Measurements from ENCODE around the gene VTI1A.
"Not testable (repeated sequence)": the region's sequence is repeated elsewhere in the genome, so short reads cannot be mapped to it uniquely, and the experiment has no call there.

The VTI1A gene

DNA sequence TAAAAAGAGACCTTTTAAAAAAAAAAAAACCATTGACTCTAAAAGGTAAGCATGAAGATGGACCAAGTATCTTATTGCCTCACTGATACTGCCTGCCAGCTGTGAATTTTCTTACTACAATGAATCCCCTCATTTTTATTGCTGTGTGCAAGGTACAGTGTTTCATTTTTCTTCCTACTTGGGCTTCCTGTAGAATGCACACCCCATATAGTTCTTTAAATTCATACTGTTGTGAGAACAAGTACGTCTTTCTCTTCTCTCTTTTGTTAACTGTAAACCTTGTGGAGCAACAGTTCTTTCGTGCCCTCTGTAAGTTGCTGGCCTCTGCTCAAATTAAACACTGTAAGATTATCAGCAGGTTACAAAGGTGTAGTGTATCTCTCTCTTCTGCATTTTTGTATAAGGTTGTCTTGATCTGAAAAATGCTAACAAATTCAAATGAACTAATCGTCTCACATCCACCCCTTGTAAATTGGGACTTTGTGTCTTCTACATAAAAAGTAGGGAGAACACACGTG is 105.6 kb downstream of the VTI1A start:
- DNase-seq, result no peak

DNA sequence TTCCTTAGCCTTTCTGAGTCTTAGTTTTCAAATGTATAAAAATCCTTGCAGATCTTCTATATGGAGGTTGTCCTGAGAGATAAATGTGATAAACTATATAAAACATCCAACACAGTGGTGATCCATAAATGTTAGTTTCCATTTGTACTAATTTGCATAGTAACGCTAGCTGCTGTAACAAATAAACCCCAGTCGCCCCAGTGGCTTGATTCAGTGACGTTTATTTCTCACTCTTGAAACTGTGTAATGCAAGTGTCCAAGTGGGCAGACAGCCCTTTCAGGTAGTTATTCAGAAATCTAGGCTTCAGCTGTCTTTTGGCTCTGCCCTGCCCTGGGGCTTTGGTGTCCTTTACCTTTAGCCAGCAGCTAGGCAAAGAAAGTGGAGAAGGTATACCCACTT is 106.3 kb downstream of the VTI1A start:
- no peak for DNase-seq

DNA sequence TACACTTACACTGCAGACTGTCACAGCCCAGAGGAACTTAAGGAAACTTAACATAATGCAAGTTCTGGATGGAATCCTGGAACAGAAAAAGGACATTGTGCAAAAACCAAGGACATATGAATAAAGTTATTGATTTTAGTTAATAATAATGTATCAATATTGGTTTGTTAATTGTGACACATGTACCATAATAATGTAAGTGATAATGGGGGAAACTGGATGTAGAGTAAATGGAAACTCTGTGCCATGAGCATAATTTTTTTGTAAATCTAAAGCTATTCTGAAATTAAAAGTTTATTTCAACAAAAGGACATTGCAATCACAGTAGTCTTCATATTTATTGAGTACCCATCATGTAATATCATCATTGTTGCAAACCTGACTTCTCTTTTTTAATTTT is 107.2 kb downstream of the VTI1A start:
- no peak for DNase-seq

DNA sequence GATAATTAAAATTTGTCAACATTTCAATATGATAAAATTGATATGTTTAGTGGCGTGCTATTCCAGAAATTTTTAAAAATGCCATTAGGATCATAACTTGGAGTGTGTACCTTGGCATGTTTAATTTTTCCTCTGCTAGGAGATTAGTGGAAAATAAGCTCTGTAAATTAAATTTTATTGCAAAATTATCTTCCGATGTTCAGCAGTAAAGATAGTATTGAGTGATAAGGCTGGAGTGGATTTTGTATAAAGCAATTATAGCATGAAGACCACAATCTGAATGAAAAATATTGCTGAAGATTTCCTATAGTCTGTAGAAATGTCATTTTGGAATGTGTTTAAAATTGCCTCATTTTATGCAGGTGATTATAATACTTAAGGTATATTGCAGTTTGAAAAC is 110.2 kb downstream of the VTI1A start:
- DNase-seq, result no peak

DNA sequence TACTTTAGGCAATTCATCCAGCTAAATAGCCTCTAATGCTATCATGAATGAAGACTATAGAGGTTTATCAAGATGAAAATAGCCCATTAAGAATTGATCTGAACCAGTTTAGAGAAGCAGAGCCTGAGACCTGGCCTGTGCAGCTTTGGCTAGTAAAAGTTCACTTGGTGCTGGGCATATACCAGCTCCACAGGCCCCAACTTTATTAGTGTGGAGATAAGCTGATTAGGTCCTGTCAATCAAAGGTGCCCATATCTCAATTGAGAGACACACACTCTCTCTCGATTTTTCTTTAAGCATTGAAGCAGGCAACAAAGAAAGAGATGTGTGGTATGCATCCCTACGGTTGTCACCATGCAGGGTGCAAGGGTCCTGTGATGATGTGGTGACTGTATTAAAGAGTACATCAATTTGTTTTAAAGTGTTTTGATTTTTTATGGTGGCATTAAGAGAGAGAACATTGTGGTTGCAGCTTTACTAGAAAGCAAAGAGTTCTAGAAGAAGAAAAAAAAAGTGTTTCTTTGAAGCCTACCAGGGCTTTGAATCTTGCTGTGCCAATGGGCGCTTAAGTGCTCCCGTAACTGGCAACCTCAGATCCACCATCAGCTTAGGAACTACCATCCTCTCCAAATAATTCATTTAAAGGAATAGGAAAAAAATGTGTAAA is 111.6 kb downstream of the VTI1A start:
- no peak for DNase-seq

DNA sequence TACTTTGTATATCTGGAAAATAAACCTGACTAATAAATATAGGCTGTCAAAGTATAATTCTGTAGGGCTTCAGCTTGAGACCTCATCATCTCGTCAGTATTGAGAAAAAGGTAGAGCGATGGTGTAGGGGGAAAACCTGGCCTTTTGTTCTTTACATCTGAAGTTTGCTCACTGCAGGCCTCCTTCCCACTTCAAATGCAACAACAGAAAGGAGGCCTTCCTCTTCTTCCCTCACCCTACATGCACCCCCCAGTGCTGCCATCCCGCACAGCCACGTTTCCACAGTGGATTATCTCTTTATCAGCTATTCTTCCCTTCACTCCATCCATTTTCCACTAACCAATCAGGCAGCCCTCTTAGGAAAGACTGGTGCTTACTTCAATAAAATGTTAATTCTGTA is 112.3 kb downstream of the VTI1A start:
- DNase-seq, result no peak

DNA sequence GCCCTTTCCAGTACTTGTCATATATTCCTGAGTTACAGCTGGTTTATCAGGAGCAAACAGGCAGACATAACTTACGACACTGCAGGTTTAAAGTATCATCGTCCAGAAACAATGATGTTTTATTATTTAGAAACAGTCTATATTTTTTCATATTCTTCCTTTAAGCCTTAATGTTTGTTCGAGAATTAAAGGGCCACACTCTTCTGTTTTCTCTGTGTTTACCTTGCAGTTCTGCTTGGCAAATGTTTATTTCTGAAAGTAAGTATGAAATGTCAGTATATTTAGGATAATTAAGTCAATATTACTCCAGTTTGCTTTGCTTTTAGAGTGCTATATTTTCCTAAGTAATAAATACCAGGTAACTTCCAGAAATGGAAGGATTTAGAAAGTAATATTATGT is 115.1 kb downstream of the VTI1A start:
- DNase-seq, result no peak

DNA sequence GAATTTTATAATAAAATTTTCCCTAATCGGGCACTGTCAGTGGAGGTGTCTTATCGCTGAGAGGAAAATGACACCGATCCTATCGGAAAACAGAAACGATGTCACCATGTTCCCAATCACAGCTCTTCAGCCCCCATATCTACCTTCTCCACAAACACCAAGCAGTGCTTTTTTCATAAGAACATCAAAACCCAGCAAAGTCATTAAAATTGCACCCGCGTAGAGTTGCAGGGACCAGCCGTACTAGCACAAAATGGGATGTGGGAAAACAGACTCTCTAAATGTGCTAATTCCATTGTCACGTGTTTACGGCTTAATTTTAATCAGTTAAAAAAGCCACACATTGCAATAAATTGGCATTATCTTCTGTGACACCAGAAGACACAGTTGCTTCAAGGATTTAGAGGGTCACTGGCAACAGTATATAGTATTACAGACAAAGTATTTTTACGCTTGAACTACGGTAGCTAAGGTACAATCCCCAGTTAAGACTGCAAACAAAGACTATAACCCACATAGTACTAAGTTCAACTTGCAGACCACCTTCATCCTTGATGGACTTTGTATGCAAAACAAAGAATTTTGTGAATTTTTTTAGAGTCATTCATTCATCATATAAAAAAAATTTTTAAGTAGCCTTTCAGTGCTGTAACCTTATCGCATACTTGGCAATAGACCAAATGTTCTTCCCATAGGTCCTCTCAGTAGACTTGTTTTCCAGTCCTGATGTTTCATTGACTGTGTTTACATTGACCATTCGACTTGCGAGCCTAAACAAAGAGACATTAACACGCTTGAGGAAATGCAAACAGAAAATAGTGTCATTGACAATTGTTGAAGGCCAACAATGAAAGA is 116.0 kb downstream of the VTI1A start:
- DNase-seq, result no peak

DNA sequence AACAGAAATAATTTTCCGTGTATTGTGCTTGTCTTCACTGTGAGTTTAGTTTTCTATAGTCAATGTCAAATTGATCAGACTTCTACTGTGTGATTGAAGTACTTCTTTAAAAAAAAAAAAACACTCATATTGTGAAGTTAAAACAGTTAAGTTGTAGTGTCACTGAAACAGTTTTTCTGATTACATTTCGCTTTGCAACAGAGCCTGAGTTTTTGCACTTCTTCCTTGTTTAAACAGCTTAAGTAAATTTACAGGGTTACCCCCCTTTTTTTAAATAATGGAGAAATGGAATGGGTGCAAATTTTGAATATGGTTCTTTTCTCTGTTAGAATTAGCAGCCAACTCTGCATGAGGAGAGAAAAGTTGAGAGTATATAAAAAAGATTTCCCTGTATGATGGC is 117.3 kb downstream of the VTI1A start:
- DNase-seq, result no peak

DNA sequence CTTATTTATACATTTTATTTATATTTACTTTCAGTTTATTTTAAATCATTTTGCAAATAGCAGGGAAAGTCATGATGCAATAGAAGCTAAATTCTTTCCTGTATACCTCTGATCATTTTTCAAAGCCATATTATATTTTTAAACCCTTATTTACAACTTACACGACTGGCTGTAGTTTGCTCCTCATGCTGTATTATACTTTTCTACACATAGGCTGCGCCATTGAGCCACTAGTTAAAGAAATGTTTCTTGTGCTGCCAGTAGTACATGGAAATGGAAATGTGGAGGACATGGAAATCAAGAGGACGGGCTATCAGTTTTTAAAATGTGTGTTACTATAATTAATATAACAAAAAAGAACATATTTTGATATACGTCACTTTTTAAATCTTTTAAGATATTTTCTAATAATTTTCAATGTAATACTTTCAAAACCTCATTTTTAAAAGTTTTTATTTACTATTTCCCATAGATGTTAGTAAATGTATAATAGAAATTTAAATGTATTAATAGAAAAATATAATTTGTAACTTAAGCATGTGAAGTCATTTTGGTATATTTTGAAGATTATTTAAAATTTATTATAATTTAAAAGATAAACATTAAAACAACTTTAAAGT is 118.5 kb downstream of the VTI1A start:
- DNase-seq, result no peak

DNA sequence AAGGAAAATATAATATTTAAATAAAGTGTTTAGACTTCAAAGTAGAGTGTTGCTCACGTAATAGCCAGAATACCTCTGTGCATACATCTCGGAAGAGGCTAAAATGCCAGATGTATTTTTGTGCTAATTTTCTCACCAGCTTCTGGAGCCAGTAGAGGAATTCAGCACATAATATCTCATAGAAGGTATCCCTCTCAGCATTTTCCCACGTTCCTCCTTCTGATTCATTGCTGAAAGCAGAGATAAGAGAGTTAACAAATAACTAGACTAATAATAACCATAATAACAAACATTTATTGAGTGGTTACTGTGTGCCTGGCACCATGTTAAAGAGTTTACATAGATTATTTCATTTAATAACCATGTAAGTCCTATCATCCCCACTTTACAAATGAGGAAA is 123.6 kb downstream of the VTI1A start:
- no peak for DNase-seq

DNA sequence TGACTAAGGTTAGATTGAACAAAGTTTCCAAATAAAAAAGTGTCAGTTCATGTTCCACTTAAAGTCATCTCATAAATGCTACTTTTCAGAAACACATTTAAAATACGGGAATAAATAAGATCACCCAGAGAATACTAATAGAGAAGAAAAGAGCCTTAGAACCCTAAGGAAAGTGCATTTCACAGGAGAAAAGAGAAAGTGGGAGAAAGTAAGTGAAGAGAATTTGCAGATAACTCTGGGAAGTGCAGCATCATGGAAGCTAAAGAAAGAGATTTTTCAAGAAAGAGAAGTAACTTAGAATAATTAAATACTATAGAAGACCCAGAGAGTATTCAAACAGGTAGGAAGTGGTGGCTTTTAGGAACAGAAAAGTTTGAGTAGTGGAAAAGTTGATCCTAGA is 132.6 kb downstream of the VTI1A start:
- DNase-seq, result no peak

DNA sequence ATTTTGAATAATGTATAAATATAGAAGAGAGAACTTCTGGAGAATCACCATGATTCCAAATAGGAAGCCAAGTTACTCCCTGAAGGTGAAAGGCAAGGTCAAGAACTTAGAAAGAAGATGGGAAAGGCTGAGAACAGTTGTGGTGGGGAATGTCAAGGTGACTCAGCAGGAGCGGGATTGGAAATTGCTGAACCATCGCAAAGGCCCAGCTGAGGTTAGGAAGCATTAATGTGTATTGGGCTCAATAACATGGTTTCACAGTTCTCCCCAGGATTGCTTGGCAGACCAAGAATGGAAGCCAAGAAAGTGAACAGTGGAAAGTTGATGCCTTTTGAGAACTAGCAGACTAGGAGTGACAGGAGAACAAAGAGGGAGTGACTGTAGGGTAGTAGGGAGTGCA is 133.3 kb downstream of the VTI1A start:
- no peak for DNase-seq

DNA sequence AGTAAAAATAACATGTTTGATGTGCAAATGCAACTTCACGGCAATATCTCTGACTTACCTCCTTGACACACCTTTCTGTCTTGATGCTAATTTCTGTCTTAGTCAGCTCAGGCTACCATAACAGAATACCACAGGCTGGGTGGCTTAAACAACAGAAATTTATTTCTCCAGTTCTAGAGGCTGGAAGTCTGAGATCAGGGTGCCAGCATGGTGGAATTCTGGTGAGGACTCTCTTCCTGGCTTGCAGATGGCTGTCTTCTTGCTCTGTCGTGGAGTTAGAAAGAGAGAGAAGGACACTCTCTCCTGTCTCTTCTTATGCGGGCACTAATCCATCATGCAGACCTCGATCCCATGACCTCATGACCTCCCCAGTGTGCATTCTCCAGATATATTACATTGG is 134.9 kb downstream of the VTI1A start:
- no peak for DNase-seq

DNA sequence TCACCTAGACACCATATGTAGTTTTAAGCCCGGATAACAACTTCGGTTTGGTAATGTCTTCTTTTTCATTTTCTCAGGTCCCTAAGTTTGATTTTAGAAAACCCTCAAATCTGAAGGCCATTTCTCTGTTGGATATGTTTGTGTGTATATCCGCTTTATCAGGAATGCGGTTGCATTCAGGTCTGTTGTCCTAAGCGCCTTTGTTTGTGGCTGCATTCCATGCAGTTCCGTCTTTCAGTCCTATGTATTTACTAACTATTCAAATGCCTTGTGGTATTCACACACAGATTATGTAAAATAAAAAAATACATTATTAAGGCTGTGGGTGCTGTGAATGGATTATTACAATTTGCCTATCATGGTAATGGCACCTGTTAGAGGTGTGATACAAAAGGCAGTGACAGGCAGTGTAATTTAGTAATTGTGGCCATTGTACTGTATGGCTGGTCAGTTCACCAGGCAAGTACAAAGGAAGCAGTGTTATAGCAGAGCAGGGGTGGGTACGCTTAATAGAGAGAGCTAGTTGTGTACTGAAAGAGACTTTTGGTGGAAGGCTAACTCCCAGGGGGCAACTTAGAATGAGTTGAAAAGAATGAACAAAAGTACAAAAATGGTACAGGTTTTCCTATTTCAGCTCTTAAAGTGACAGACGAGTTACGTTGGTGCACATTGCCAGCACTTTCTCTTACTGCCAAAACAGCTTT is 136.4 kb downstream of the VTI1A start:
- DNase-seq, result no peak

DNA sequence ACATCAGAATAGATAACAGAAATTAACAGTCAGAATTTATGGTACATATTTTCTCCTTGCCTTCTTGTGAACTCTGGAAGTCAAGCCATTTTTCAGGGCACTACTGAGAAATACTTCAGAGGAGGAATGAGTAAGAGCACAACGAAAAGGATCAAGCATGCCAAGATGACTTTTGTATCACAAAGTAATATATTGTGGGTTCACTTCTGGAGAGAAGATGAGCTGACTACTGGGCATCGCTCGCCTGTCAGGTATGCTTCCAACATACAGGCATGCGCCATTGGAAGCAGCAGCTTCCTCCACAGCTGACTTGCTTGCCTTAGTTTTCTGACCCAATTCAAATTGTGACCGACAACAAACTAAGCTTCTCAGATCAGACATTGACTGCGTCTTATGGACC is 137.3 kb downstream of the VTI1A start:
- no peak for DNase-seq

DNA sequence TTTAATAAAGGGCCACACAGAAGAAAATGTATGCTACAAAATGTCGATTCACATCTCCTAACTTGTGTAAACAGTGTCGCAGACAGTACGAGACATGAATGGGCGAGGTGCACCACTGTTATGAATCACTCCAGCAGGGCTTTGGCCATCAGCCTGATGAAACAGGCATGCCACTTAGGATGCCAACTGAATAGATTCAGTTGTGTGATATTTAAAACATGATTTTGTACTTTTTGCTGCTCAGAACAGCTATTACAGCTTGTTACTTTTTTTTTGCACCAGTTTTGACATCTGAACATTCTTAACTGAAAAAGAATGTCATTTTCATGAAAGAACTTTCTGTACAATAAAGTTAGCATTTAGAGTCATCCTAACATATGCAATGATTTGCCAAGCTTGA is 138.1 kb downstream of the VTI1A start:
- no peak for DNase-seq

DNA sequence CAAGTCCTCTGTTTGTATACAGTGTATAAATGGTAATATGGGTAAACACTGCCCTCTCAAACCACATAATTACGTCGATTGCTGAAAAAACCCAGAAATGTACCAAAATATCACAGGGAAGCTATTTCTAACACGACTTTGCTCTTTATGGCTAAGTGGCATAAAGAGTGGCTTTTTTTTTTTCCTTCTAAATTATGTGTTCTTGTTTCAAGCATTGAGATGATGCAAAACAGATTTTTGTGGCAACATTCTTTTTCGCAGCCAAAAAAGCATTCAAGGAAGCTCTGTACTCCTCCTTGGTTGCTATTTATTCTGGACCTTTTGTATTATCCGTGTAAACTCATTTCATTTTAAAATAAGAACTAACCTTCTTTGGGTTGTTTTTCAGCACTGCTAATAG is 138.9 kb downstream of the VTI1A start:
- DNase-seq, result no peak

DNA sequence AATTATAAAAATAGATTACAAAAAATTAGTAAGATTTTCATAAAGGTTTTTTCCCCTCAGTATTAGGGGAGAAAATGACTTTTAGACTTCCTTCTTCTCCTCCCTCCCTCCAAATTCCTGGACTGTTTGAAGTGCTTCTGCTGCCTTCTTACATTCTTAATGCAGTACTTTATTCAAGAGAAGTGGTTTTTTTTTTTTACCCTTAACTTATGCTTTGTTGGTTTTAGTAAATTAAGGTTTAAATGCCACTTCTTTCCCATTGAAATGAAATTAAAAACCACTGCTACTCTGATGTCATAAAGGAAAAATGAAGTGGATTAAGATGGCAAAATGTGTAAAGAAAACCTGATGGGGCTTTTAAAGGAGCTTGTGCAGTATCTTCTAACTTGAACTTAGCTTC is 140.7 kb downstream of the VTI1A start:
- no peak for DNase-seq

DNA sequence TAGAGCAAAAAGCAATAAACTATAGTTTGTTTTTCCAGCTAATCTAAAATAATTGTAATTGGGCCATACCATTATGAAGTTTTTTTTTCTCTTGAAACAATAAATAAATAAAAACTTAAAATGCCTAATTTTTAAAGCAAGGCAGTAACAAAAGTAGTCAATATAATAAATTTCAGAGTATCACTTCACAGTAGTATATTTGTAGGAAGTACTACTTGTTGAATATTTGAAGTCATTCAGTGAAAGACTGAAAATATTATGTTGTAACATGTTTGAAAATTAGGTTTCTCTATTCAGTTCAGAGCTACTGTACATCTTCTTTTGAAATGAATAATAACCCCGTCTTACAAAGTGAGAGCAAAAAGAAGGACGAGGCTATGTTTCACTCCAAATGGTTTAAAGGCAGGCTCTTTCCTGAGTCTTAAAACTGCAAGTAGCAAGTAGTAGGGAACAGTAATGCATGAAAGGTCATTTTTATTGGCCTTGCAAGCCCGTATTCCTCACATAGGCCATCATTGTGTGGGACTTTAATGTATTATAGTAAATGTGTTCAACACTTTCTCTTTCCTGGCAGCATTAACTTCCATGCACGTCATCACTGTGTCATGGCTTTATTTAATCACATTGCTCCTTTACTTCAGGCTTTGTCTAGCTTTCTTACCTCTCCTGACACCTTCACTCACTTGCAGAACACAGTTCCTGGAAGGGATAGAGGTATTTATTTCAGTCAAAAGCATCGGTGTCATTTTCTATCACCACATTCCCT is 141.4 kb downstream of the VTI1A start:
- no peak for DNase-seq

DNA sequence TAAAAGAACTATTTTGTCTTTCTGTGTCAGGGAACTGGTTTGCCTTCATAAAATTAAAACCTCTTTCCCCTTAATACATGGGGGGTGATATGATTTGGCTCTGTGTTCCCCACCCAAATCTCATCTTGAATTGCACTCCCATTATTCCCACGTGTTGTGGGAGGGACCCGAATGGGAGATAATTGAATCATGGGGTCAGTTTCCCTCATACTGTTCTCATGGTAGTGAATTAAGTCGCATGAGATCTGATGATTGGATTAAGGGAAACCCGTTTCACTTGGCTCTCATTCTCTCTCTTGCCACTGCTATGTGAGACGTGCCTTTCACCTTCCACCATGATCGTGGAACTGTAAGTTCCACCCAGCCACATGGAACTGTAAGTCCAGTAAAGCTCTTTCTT is 142.1 kb downstream of the VTI1A start:
- no peak for DNase-seq

DNA sequence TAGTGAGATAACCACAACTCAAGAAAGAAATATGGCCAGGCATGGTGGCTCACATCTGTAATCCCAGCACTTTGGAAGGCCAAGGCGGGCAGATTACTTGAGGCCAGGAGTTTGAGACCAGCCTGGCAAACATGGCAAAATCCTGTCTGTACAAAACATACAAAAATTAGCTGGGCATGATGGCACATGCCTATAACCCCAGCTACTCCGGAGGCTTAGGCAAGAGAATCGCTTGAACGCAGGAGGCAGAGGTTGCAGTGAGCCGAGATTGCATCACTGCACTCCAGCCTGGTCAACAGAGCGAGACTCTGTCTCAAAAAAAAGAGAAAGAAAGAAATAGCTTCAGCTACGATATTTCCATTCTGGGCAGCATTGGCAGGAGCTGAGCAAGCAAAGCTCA is 143.8 kb downstream of the VTI1A start:
- not testable (repeated sequence) for DNase-seq

DNA sequence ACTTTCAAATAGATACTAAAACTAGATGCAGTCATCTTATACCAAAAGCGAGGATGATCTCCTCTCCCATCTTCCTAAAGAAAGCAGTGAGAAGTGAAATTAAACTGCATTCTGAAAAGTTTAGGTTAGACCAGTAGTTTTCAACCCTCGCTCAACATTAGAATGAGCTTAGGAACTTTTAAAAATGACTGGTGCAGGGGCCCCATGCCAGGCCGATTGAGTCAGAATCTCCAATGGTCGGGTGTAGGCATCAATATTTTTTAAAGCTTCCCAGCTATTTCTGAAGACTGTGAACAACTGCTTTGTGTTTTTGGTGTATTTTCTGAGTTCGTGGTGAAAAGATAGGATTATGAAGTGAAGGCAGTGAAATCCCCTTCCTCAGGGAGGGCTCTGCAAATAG is 146.0 kb downstream of the VTI1A start:
- DNase-seq, result no peak

All from T1000 (cell line).